HCT116 (cell line): ENCODE measurements around the gene NDUFS2. TPM values are rescaled to one million over a fixed set of nuclear protein-coding genes. Genes with fewer than 3 reads are reported as not detected.

Experiments used
- ATAC-seq: fragments of 200-7000 bp; cut with Tn5 transposase; 2 replicates; pipeline ENCODE4 v1.9.1; 2020; ENCODE audit warnings: mild to moderate bottlenecking, moderate library complexity
- BruUV-seq: library from RNA; stranded (reverse); fragments of 400-500 nt; replicated peaks from 2 replicates; lab custom pipeline; 2021; lab: Mats Ljungman, UMichigan
- CTCF ChIA-PET: fragments of 300-600 bp; sonication (Branson Sonifier 250); formaldehyde crosslinking; loops from one replicate; lab custom pipeline; 2021; ENCODE audit warnings: antibody characterized with exemption; lab: Charles Lee
- POLR2A ChIA-PET: fragments of 300-600, 350-600 bp; sonication (Branson Sonifier 250); formaldehyde crosslinking; loops from one replicate; lab custom pipeline; 2021; ENCODE audit warnings: antibody characterized with exemption; lab: Charles Lee
- RAD21 ChIA-PET, 2 experiments: fragments of 300-600 bp; sonication (Branson Sonifier 250); formaldehyde crosslinking; loops; one replicate each; lab custom pipeline; 2023; ENCODE audit warnings: low total read pairs in 2 of 2; ENCODE audit not compliant: uncharacterized antibody in 2 of 2, unreplicated experiment in 2 of 2, low non-redundant PET in 1 of 2; lab: Charles Lee
- DNase-seq: peaks from one replicate; pipeline ENCODE4 v3.0.0-alpha.2; 2010; ENCODE audit warnings: low read depth, low spot score
- H2AFZ ChIP-seq: fragments of 200-600 bp; shearing (Covaris generic), sonication (generic); 2 replicates; pipeline ENCODE4 v1.6.1; 2017; ENCODE audit warnings: low read depth, mixed run types, mixed read lengths, antibody characterized with exemption, low read length; ENCODE audit not compliant: poor library complexity, severe bottlenecking
- H3K27ac ChIP-seq: 2 replicates; pipeline ENCODE4 v1.5.1; 2012; ENCODE audit warnings: low read depth, low read length
- H3K27me3 ChIP-seq: fragments of 200-600 bp; sonication (generic); 2 replicates; pipeline ENCODE4 v1.6.1; 2016; ENCODE audit warnings: mixed run types, low read length, mixed read lengths; ENCODE audit not compliant: insufficient read depth
- H3K36me3 ChIP-seq, 2 experiments: fragments of 200-500 bp in 1 of 2; fragments of 200-600 bp in 1 of 2; sonication (Bioruptor generic) in 1 of 2; sonication (generic) in 1 of 2; 2 replicates each; pipeline versions ENCODE4 v1.5.1 to v1.6.1; 2014 to 2016; ENCODE audit warnings: low read length in 2 of 2, inconsistent platforms in 1 of 2, mixed read lengths in 1 of 2, mixed run types in 1 of 2; ENCODE audit not compliant: insufficient read depth in 2 of 2, control insufficient read depth in 1 of 2
- H3K4me1 ChIP-seq, 2 experiments: fragments of 200-600 bp in 1 of 2; sonication (generic) in 1 of 2; 2 replicates each; pipeline versions ENCODE4 v1.5.1 to v1.6.1; 2012 to 2017; ENCODE audit warnings: low read length in 2 of 2, inconsistent platforms in 1 of 2, mild to moderate bottlenecking in 1 of 2, mixed read lengths in 1 of 2, mixed run types in 1 of 2, moderate library complexity in 1 of 2; ENCODE audit not compliant: insufficient read depth in 2 of 2, control insufficient read depth in 1 of 2
- H3K4me2 ChIP-seq: fragments of 200-600 bp; sonication (generic); 2 replicates; pipeline ENCODE4 v1.6.1; 2017; ENCODE audit warnings: mixed run types, low read length, mixed read lengths
- H3K4me3 ChIP-seq, 2 experiments: fragments of 200-600 bp in 1 of 2; sonication (generic) in 1 of 2; replicated peaks in 1 of 2; 2 replicates each; pipeline ENCODE4 v1.5.1; 2011 to 2016; ENCODE audit warnings: low read length in 2 of 2, control low read depth in 1 of 2, low read depth in 1 of 2, mild to moderate bottlenecking in 1 of 2, mixed read lengths in 1 of 2, mixed run types in 1 of 2
- H3K79me2 ChIP-seq: fragments of 200-600 bp; sonication (generic); 2 replicates; pipeline ENCODE4 v1.6.1; 2017; ENCODE audit warnings: mild to moderate bottlenecking, mixed run types, low read length, moderate library complexity, mixed read lengths; ENCODE audit not compliant: insufficient read depth
- H3K9ac ChIP-seq: fragments of 200-600 bp; sonication (generic); 2 replicates; pipeline ENCODE4 v1.6.1; 2016; ENCODE audit warnings: low read length, mixed read lengths
- H3K9me2 ChIP-seq: fragments of 200-600 bp; sonication (generic), shearing (Covaris generic); 2 replicates; pipeline ENCODE4 v1.6.1; 2017; ENCODE audit warnings: mixed run types, mild to moderate bottlenecking, moderate library complexity; ENCODE audit not compliant: insufficient read depth
- H3K9me3 ChIP-seq, 2 experiments: fragments of 200-500 bp in 1 of 2; fragments of 200-600 bp in 1 of 2; sonication (Bioruptor generic) in 1 of 2; sonication (generic) in 1 of 2; 2 replicates each; pipeline ENCODE4 v1.6.1; 2014 to 2017; ENCODE audit warnings: low read length in 2 of 2, mixed read lengths in 2 of 2, inconsistent platforms in 1 of 2, low read depth in 1 of 2, mild to moderate bottlenecking in 1 of 2, mixed run types in 1 of 2, moderate library complexity in 1 of 2; ENCODE audit not compliant: control insufficient read depth in 1 of 2, insufficient read depth in 1 of 2
- H4K20me1 ChIP-seq: fragments of 200-600 bp; sonication (generic), shearing (Covaris generic); 2 replicates; pipeline ENCODE4 v1.6.1; 2017; ENCODE audit warnings: mixed run types, mild to moderate bottlenecking, moderate library complexity; ENCODE audit not compliant: insufficient read depth
- CEBPB ChIP-seq: IDR thresholded peaks from 2 replicates; pipeline ENCODE4 v1.6.1; 2012; ENCODE audit warnings: low read depth
- ELF1 ChIP-seq: IDR thresholded peaks from 2 replicates; pipeline ENCODE4 v1.6.1; 2012; ENCODE audit warnings: low read depth, borderline replicate concordance
- EZH2phosphoT487 ChIP-seq: fragments of 200-600 bp; IDR thresholded peaks from 2 replicates; pipeline ENCODE4 v1.6.1; 2018; ENCODE audit warnings: antibody characterized with exemption, borderline replicate concordance
- JUND ChIP-seq: IDR thresholded peaks from 2 replicates; pipeline ENCODE4 v1.6.1; 2012
- POLR2A ChIP-seq: IDR thresholded peaks from 2 replicates; pipeline ENCODE4 v1.7.0; 2011; ENCODE audit warnings: borderline replicate concordance; ENCODE audit not compliant: insufficient read depth, insufficient read length; ENCODE audit errors: extremely low read depth
- POLR2AphosphoS5 ChIP-seq: IDR thresholded peaks from 2 replicates; pipeline ENCODE4 v1.6.1; 2011; ENCODE audit warnings: mild to moderate bottlenecking, low read depth, low read length, moderate library complexity
- SRF ChIP-seq: IDR thresholded peaks from 2 replicates; pipeline ENCODE4 v1.6.1; 2012; ENCODE audit warnings: low read depth
- TCF7L2 ChIP-seq: IDR thresholded peaks from 2 replicates; pipeline ENCODE4 v1.7.0; 2011; ENCODE audit warnings: borderline replicate concordance, inconsistent platforms; ENCODE audit not compliant: insufficient read depth, insufficient read length; ENCODE audit errors: extremely low read depth
- YY1 ChIP-seq: IDR thresholded peaks from 2 replicates; pipeline ENCODE4 v1.6.1; 2011; ENCODE audit warnings: low read length, low read depth, moderate library complexity, mild to moderate bottlenecking; ENCODE audit not compliant: insufficient replicate concordance; ENCODE audit errors: extremely low read depth
- ZBTB33 ChIP-seq: IDR thresholded peaks from 2 replicates; pipeline ENCODE4 v1.6.1; 2011; ENCODE audit warnings: mild to moderate bottlenecking, low read length, moderate library complexity; ENCODE audit not compliant: insufficient replicate concordance; ENCODE audit errors: extremely low read depth
- intact Hi-C: fragments of 100-400 bp; cut with micrococcal nuclease; formaldehyde crosslinking; loops from 2 replicates; pipeline ENCODE4 v1.10.0; 2022
- total RNA-seq: library from RNA; stranded (reverse); gene quantifications from one replicate; pipeline ENCODE4 v1.2.1, GENCODE V29; 2021; ENCODE audit not compliant: unreplicated experiment
- TF ChIP-seq, protein P1 (sequence below): IDR thresholded peaks from 2 replicates; pipeline ENCODE4 v1.6.1; 2012; ENCODE audit warnings: low read depth

The NDUFS2 gene
- total RNA-seq, 1 experiment from 2014 or later, result 82.7 TPM

DNA sequence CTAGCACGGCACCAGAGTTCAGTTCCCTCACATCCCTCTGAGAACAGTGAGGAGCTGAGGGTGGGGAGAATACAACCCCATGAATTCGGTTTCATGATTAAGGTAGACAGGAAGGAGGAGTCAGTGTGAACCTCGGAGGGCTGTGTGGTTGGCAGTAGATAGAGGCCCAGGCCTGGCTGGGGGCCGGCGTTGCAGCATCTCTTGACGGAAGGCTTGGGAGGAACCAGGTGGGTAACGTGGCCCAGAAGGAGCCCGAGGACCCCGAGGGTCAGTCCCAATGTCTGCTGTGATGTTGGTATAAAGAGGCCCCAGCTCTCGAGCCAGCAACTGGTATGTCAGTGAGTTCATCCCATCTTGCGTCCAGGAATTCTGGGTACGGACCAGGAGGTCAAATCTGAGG lies 30.5 kb upstream of the NDUFS2 start (continued):
- TF ChIP-seq, protein P1, sequence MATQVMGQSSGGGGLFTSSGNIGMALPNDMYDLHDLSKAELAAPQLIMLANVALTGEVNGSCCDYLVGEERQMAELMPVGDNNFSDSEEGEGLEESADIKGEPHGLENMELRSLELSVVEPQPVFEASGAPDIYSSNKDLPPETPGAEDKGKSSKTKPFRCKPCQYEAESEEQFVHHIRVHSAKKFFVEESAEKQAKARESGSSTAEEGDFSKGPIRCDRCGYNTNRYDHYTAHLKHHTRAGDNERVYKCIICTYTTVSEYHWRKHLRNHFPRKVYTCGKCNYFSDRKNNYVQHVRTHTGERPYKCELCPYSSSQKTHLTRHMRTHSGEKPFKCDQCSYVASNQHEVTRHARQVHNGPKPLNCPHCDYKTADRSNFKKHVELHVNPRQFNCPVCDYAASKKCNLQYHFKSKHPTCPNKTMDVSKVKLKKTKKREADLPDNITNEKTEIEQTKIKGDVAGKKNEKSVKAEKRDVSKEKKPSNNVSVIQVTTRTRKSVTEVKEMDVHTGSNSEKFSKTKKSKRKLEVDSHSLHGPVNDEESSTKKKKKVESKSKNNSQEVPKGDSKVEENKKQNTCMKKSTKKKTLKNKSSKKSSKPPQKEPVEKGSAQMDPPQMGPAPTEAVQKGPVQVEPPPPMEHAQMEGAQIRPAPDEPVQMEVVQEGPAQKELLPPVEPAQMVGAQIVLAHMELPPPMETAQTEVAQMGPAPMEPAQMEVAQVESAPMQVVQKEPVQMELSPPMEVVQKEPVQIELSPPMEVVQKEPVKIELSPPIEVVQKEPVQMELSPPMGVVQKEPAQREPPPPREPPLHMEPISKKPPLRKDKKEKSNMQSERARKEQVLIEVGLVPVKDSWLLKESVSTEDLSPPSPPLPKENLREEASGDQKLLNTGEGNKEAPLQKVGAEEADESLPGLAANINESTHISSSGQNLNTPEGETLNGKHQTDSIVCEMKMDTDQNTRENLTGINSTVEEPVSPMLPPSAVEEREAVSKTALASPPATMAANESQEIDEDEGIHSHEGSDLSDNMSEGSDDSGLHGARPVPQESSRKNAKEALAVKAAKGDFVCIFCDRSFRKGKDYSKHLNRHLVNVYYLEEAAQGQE, result no peak
- TF ChIP-seq POLR2A (no peak), EZH2phosphoT487 (no peak), ZBTB33 (no peak), CEBPB (no peak), TCF7L2 (no peak)

GRCh38 chr1:161172349-161172748 lies 29.8 kb upstream of the NDUFS2 start:
- no peak overlapping the region for H3K4me3 ChIP-seq
- no peak for DNase-seq
- H3K36me3 ChIP-seq, result peaks cover 21 to 38% of the 10 kb centered on the region in 2 experiments; a peak in 3 of 4 replicates
- peaks cover 17% of the 10 kb centered on the region for H3K79me2 ChIP-seq
- TF ChIP-seq JUND, result no peak
- TF ChIP-seq ELF1, result no peak
- TF ChIP-seq, protein P1, result no peak
- no peak for TF ChIP-seq YY1
- TF ChIP-seq SRF, result no peak
- TF ChIP-seq POLR2AphosphoS5, result no peak
- TF ChIP-seq POLR2A, result no peak
- TF ChIP-seq, all 23 proteins: peak for 0
- Histone ChIP-seq H4K20me1 (no peaks in the 10 kb centered on the region), H3K9ac (no peak overlapping the region), H3K4me1 (peaks cover 7 to 15% of the 10 kb centered on the region in 2 experiments; a peak in 3 of 4 replicates), H3K9me3 (no peaks in the 10 kb centered on the region), H3K27me3 (no peaks in the 10 kb centered on the region), H3K27ac (no peak overlapping the region), H2AFZ (no peak overlapping the region), H3K4me2 (no peak overlapping the region), H3K9me2 (no peaks in the 10 kb centered on the region)
- BruUV-seq, result no TSS peak
- ChIA-PET POLR2A (no interaction called here), CTCF (interaction anchor here (1.5 kb wide), 1 partner anchor 209 kb away, joined by 3 read pairs; no protein-coding TSS in a partner anchor), RAD21 (no interaction called here)
- ATAC-seq, result no peak
- intact Hi-C loops, result no loop called here
